Fibroblast of the conjunctiva (primary cell): ENCODE data around the gene PRPF19.

Experiments used
- DNase-seq: peaks from one replicate; pipeline ENCODE4 v3.0.0-alpha.2; 2010; ENCODE audit warnings: low read depth

Gene PRPF19

DNA sequence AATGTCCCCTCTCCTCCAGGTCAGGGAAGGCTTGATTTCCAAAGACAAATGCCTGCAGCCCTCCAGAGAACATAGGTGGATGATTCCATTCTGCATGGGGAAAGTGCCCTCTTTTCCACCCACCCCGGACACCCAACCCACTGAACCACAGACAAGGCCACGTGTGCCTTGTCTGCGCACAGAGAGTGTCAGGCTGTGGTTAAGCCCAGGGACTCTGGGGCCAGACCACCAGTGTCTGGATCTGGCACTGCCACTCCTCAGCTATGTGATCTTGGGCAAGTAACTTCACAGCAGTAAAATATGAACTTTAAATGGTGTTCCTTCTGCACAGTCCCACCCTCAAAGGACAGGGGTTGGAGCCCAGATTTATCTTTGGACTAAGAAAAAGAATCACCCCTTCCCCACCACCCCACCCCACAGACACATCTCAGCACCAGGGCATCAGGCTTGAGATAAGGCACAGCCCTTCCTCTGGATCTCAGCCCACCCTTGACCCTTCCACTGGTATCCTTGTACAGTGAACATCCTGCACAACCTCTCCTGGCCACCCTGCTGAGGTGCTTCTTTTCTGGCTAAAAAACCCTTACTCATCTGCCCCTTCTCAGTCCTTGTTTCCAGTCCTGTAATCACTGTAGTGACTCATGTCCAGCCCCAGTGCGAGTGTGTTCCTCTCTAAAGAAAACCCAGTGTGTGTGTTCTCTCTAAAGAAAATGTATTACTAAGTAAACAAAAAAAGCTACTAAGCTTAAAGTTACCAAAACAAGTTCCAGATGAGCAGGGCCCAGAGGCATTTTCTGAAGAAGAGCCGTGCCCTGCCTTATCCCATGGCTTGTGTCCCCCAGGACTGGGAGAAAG is 48.8 kb downstream of the PRPF19 start:
- DNase-seq, result no peak

DNA sequence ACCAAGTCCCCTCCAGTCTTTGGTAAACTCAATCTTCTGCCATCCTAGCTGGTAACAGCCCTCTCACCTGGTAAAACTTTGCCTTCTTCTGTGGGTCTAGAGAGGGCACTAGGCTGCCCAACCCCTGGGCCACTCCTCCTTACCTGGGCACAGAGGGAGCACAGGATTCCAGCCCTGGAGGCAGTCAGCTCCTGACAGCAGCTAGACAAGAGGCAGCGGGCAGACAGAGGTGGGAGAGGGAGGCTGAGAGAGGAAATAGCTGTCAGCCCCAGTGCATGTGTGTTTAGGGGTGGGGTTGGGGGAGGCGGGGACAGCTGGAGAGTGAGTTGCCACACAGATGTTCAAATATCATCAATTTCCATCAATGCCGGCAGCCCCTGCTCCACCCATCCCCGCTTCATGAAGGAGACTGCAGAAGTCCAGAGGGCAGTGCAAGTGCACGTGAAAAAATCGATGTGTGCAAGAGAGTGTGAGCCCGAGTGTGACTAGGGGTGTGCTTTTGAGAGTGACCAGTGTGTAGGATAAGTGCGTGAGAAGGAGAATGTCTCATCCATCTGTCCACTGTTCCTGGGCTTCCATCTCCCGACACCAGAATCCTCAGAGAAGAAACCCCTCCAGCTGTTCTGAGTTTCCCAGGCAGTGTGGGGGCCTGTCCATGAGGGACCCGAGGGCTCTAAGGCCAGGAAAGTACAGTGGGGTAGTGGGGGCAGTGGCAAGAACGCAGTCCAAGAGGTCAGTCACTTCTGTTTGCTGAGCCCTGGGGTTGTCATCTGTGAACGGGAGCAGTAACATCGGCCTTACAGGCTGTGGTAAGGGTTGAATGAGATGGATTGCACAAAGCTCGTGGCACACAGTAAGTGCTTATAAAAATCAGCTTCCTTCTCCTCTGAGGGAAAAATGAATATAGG is 50.4 kb downstream of the PRPF19 start, which contains the start of gene PTGDR2:
PTGDR2 (minus strand) TSS at position 225 of the 908 bp plus-strand sequence. CDS start 2,228 bp downstream, outside the sequence.
- DNase-seq, result no peak

DNA sequence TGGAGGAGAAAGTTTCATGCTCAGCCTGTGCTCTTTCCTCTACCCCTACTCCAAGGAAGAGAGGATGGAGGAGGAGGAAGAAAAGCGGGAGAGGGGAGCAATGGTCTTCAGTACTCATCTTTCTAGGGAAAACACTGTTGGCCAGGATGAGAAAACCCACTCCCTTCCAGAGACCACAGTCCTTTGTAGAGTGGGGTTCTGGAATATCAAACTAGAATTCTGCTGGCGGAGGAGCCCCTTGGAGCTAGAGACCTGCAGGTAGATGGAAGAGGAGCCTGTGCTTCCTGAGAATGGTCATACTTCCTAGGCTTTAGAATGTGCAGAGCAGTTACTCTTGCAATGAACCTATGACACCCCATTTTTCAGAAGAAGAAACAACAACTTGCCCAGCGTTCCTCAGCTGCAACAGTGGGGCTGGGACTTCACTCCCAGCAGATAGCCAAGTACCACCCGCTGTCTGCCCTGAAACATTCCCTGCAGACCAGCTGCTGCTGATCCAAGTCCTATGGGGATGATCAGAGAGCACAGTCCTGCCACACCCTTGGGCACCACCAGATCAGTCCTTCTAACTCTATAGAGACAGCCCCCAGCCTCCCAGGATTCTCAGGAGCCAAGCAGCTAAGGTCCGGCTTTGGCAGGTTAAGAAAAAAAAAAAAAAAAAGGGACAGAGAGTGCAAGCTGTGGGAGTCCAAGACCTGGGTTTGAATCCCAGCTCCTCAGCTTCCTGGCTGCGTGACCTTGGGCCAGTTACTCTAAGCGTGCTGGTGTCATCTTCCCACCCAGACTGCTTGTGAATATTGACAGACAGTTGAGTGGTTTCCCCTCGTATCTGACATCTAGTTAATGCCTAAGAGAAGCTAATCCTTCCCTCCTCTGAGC is 51.3 kb downstream of the PRPF19 start:
- DNase-seq, result no peak

DNA sequence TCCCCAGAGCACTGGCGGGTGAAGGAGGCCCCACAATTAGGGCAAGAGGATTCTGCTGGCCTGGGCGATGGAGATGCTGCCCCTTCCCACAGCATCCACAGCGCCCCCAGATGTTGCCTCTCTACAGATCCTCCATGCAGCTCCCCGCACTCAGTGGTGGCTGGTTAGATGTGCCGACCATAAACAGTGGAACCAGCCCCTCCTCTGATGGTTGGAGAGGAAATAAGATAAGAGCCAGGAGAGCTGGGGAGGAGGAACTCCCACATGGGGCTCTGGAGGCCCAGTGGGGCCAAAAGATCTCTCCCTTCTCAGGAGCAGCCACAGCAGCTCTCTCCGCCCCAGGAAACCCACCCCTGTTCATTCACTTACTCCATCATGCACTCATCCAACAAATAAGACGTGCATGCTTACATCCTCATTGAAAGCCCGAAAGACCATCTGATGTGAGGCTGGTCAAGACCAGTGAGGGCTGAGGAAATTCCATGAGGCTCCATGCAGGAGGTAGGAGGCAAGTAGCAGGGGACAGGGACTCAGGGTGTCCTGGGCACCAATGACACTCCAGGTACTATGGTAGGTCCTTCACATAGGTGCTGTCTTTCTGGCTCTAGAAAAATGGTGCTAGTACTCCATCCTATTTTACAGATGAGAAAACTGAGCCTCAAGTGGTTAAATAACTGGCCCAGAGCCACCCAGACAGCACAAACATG is 52.1 kb downstream of the PRPF19 start:
- DNase-seq, result no peak

DNA sequence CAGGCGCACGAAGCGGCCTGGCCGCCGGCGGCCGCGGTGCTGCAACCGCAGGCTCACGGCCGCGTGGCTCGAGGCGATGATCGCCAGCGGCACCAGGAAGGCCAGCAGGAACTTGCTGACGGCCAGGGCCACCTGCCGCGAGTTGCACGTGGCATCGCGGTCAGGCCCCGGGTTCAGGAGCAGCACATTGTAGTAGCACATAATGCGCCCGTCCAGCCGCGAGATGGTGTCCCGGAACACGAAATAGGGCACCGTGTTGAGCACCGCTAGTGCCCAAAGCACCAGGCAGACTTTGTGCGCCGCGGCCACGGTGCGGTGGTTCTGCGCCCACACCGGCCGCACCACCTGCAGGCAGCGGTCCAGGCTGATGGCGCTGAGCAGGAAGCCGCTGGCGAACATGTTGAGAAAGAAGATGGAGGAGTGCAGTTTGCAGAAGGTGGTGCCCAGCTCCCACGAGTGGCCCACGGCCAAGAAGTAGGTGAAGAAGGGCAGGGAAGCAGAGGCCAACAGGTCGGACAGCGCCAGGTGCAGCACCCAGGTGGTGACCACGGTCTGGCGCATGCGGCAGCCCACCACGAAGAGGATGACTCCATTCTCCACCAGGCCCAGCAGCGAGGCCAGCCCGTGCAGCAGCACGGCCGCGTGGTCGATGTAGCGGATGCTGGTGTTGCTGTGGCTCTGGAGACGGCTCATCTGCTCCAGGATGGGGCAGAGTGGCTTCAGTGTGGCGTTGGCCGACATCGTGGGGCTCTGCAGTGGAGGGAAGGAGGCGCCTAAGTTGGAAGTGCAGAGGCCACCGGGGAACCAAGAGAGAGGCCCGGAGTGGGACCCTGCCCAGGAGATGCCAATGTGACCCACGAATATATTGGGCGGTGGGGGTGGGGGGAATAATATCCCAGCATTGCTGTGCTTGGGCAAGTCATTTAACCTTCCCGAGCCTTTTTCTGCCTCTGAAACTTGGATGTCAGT is 53.1 kb downstream of the PRPF19 start:
- no peak for DNase-seq

DNA sequence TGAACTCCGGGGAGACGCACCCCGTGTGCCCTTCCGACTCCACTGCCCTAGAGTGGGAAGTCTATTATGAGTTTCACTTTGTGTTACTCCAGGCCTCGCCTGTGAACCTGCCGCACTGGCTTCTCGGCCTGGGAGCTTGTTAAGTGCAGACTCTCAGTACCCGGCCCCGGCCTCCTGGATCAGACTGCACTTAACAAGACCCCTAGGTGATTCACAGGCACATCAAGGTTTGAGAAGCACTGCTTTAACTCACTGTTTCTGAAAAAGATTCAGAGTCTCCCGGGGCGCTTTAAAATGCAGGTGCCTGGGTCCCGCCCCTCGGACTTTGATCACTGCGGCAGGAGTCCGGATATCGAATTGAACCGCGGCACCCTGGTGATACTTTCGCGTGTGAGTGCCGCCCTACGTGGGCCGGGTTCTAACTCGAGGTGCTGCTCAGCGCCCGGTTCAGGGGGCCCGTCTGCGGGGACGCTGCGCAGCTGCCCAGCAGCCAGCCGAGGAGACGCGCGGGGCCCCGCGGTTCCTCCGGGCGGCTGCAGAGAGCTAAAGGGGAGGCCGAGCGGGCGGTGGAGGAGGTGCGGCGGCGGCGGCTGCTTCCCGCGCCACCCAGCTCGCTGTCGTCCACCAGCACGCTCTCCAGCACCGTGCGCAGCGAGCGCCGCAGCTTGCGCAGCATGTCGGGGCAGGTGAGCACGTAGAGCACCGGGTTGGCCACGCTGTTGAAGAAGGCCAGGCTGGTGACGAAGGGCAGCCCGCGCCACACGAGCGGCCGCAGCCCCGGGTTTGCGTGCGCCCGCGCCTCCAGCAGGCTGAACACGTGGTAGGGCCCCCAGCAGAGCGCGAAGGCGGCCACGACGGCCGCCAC is 54.0 kb downstream of the PRPF19 start:
- DNase-seq, result no peak

DNA sequence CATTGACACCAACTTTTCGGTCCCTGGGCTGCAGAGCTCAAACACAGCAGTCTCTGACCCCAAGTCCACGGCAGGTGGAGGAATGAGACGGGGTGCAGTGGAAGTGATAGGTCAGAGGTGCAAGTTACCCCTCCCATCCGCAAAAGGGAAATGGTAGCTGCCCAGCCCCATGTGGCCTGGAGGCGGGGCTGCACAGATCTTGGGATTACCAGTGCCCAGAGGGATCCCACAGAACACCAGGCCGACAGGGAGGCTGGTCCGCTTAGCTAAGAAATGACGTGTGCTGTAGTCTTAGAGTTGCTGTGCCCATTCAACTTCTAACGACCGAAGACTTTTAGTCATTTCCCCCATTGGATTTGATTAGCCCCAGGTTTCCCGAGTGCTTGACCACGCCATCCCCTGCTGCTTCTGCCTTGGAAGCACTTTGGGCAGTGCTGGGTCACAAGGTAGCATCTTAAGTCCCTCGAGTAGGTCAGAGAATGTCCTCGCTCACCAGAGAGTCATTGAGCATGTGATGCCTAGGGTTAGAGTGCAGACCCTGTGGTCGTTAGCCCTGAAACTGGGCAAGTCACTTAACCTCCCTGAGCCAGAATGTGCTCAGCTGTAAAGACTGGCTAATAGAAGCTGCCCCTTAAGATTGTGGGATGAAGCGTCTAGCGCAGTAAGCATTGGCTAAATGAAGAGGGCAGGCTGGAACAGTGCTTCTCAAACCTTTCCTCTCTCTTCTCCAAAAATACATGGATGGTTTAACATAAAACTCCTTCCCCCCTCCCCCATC is 54.9 kb downstream of the PRPF19 start:
- no peak for DNase-seq

DNA sequence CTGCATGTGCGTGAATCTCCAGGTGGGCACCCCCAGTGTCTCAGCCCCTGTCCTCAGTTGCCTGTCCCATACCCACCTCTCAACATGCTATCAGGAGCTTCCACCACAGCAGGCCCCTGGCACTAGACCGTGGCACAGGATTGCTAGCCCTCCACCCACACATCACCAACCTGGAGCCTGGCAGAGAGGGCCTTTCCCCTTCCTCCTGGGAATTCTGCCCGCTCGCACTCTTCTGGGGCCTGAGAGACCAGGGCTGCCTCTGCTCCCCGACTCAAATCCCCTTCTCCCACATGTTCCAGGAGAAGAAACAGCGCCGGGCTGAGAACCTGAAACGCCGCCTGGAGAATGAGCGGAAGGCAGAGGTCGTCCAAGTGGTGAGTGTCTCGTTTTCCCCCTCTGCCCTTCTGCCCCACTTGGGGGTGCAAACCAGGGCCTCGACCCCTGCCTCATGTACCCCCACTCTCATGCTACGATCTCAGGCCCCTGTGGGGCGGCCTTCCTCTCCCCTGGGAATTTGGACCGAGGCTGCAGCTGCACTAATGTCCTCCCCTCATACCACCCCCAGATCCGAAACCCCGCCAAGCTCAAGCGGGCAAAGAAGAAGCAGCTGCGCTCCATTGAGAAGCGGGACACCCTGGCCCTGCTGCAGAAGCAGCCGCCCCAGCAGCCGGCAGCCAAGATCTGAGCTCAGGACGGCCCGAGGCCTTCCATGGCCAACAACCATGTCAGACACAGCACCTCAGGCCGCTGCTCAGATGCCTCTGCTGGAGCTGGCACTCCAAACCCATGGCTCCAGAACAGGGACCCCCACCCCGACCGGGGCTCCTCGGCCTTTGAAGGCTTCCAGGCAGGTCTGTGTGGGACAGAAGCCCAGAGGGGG is 56.5 kb downstream of the PRPF19 start:
- DNase-seq, result no peak

DNA sequence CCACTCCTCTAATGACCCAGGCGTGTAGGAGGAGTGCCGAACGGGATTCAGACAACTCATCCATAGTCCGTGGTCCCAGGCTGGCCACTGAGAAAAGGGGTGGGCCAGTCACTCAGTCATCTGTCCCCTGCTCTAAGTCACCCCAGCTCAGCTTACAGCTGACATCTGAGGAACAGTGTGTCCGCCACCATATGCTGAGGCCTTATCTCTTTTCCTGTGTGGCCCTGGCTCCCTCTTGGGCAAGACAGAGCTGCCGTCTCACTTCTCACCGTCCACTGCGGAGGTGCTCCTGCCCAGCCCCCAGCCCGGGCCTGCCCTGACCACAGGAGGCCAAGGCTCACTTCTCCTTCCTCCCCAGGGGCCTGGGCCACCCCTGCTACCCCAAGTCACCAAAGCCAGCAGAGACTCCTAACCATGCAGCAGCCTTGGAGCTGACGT is 57.7 kb downstream of the PRPF19 start:
- no peak for DNase-seq

DNA sequence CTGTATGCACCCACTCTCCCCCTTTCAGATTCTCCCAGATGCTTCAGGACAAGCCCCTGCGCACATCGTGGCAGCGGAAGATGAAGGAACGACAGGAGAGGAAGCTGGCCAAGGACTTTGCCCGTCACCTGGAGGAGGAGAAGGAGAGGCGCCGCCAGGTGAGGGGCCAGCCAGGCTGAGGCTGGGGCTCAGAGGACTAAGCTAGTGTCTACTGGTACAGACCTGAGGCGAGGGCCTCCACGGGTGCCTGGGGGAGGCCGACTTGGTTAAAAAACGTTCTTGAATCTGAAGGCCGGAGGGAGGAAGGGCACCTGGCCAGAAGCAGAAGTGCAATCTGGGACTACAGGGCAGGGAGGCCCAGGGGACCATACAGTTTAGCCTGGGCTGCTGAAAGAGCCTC is 58.5 kb downstream of the PRPF19 start:
- DNase-seq, result no peak

DNA sequence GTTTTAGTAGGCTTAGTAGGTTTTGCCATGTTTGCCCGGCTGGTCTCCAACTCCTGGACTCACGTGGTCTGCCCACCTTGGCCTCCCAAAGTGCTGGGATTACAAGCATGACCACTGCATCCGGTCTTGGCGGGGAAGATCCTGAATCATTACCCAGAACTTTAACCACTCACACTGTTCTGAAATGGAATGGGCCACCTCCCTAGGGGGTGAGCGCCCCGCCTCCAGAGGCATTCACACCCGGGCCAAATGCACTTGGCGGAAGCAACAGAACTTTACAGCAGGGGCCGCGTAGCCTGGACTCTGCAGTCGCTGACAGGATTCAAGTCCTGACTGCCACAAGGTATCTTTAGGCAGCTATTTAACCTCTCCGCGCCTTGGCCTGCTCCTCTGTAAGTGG is 59.1 kb downstream of the PRPF19 start:
- DNase-seq, result no peak

DNA sequence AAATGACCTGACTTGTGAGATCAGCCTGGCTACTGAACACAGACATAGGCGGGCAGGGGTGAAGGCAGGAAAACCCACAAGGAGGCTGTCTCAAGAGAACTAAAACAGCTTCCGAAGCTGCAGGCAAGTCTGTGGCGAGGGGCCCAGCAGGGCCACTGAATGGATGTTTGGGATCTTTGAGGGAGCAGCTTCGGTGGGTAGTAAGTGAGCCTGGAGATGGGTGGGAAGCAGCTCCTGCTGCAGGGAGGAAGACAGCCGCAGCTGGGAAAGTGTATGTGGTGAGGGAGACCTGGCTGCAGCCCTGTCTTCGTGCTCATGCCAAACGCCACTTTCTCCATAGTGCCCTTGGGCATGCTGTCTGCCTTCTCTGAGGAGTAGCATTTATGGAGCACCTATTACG is 61.0 kb downstream of the PRPF19 start:
- no peak for DNase-seq

DNA sequence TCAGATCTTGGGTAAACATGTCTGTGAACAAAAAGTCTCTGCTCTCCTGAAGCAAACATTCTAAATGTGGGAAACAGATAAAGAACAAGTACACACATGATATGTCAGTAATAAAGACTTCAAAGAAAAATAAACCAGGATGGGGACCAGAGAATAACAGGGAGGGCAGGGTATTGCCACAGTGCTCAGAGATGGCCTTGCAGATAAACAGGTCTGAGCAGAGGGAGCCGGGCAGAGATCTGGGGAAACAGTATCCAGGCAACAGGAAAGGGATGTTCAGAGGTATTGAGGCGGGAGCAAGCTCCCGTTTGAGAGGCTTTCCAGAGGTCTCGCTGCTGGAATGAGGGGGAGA is 61.5 kb downstream of the PRPF19 start:
- no peak for DNase-seq

DNA sequence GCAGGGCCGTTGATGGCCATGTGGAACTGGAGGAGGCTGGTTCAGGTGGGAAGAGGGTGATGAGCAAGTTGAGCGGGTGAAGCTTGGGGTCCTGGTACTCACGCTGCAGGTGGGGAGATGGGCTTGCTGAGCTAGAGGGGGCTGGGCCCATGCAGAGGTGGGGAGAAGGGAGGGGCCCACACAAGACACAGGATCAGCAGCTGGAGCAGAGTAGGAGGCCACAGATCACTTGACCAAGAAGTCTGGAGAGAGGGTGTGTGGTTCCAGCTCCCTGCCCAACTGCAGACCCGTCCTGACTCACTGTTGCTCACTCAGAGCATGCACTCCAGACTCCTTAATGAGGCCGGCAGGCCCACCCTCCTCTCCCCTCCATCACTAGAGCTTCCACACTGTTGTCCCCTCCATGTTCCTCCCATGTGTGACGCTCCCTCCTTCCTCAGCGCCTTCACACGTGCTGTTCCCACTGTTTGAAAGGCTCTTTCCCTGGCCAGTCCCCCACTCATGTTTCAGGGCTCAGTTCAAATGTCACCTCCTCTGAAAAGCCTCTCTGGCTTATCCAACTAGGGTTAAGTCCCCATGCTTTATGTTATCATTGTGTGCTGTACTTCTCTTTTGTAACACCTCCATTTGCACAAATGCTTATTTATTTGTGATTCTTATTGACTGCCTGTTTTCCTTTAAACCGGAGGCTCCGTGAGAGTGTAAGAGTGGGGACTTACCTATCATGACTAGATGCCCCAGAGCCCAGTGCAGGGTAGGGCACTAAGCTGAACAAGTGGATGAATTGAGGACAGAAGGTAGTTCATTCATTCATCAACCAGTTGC is 62.1 kb downstream of the PRPF19 start:
- no peak for DNase-seq

DNA sequence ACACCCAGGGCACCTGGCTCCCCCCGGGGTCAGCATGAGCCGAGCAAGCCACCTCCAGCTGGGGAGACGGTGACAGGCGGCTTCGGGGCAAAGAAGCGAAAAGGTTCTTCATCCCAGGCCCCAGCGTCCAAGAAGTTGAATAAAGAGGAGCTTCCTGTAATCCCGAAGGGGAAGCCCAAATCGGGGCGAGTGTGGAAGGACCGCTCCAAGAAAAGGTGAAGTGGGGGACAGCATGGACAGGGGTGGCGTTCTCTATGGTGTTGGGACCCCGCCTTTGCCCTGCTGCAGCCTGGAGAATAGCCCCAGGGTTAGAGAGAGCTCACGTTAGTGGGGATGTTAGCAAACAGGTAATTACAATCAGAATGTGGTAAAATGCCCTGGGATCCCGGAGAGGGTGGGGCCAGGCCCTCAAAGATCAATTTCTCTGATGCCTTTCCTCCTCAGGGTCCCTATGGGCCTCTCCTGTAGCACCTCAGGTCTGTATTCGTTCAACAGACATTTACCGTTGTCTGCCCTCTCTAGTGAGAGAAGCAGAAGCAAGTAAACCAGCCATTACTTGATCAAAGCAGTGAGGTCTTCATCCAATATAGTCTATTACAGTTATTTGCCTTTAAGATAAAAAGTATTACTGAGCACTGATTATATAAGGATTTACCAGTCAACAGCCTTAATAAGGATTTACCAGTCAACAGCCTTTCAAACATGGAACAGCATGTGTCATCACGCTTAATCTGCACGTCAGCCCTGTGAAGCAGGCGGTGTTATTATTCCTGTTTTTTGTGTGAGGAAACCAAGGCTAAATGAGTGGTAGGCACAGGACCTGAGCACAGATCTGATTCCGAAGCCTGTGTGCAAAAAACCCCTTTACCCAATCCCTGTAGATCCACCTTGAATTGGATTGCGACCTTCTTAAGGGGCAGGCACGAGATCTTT is 63.5 kb downstream of the PRPF19 start:
- DNase-seq, result no peak
